ENCODE data around the gene FOXP2. TPM values are rescaled to one million over a fixed set of nuclear protein-coding genes. Genes with fewer than 3 reads are reported as not detected.

Gene FOXP2
- total and polyA plus RNA-seq, 2 donors (not counting 3 experiments of a cell fraction or from before 2014, with no cell fraction given) = 0.37 to 2.7 TPM

- TF ChIP-seq GATA2 (IDR thresholded peaks at IDR 0.05; ENCODE audit: insufficient read depth, insufficient read length, low read depth, low read length) (no peak), MYC (IDR thresholded peaks at IDR 0.05; ENCODE audit: low read depth, low read length) (no peak), FOS (IDR thresholded peaks at IDR 0.05; ENCODE audit: borderline replicate concordance, insufficient read depth, low read length) (no peak), CTCF (IDR thresholded peaks at IDR 0.05; ENCODE audit: extremely low read depth in 1 of 2, insufficient read depth in 1 of 2, low read depth in 1 of 2, low read length in 2 of 2) (no peak), POLR2A (IDR thresholded peaks at IDR 0.05; ENCODE audit: low read depth, low read length) (no peak), JUN (IDR thresholded peaks at IDR 0.05; ENCODE audit: borderline replicate concordance, insufficient read depth, insufficient read length, low read depth) (no peak), POLR2AphosphoS5 (IDR thresholded peaks at IDR 0.05; ENCODE audit: insufficient read depth, low read depth, low read length) (no peak), EZH2 (IDR thresholded peaks at IDR 0.05; ENCODE audit: borderline replicate concordance, low read depth, low read length, severe bottlenecking) (no peak)
- TF ChIP-seq, protein P1, sequence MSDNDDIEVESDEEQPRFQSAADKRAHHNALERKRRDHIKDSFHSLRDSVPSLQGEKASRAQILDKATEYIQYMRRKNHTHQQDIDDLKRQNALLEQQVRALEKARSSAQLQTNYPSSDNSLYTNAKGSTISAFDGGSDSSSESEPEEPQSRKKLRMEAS (IDR thresholded peaks at IDR 0.05; ENCODE audit: insufficient read depth, insufficient read length) = no peak
- BruUV-seq (replicated peaks) = no TSS peak
- Histone ChIP-seq H3K9ac (replicated peaks; ENCODE audit: extremely low read depth, insufficient read depth, low read length) (no peak overlapping the region), H3K4me2 (ENCODE audit: insufficient read depth, low read length) (no peak overlapping the region), H3K27ac (ENCODE audit: insufficient read depth, low read depth, low read length) (no peak overlapping the region), H3K9me1 (replicated peaks; ENCODE audit: control insufficient read depth, extremely low read depth, insufficient read depth, low read length) (no peaks in the 10 kb centered on the region), H3K79me2 (ENCODE audit: control insufficient read depth, insufficient read depth, low read length) (no peaks in the 10 kb centered on the region), H3K4me3 (replicated peaks in 1 of 3; ENCODE audit: insufficient read depth in 1 of 3, low read depth in 1 of 3, low read length in 3 of 3) (no peak overlapping the region), H3K9me3 (replicated peaks; ENCODE audit: control insufficient read depth, insufficient read depth, low read length) (no peaks in the 10 kb centered on the region), H3K27me3 (ENCODE audit: control insufficient read depth in 2 of 2, insufficient read depth in 2 of 2, low read length in 2 of 2) (no peaks in the 10 kb centered on the region), H2AFZ (ENCODE audit: low read depth, low read length) (no peak overlapping the region), H4K20me1 (replicated peaks; ENCODE audit: control insufficient read depth, extremely low read depth, insufficient read depth, low read length) (no peaks in the 10 kb centered on the region), H3K36me3 (ENCODE audit: control insufficient read depth in 2 of 2, extremely low read depth in 1 of 2, insufficient read depth in 2 of 2, low read length in 2 of 2) (no peaks in the 10 kb centered on the region), H3K4me1 (ENCODE audit: control insufficient read depth, extremely low read depth, insufficient read depth, low read length) (no peaks in the 10 kb centered on the region)
- intact Hi-C loops (cut with micrococcal nuclease) (no loop called here), dilution Hi-C loops (cut with MboI; ENCODE audit: extremely low pct_ligation_motif_present, low sequenced_read_pairs) (no loop called here)
- ChIA-PET CTCF (interaction anchor here (1.2 kb wide), 1 partner anchor 10 kb away, joined by 3 read pairs; no protein-coding TSS in a partner anchor), POLR2A (no interaction called here)
- FAIRE-seq (no peak), DNase-seq (ENCODE audit: low read depth, low spot score) (no peak)
These were observed 173.9 kb downstream of the FOXP2 start for GRCh38 chr7:114588506-114588905.

Data from endothelial cell of umbilical vein (primary cell).